Measurements from ENCODE around the gene DGKH. TPM values are rescaled to one million over a fixed set of nuclear protein-coding genes. Genes with fewer than 3 reads are reported as not detected.

The DGKH gene
- total RNA-seq, 3 donors from 2014 or later: 18.8 to 27.0 (median 26.3) TPM

GRCh38 chr13:42228527-42228926 is 180.1 kb downstream of the DGKH start:
- intact Hi-C loops (cut with DNase I, micrococcal nuclease): no loop called here
- DNase-seq (no peak), ATAC-seq (no peak)
- H3K36me3 ChIP-seq (ENCODE audit: low read depth): no peaks in the 10 kb centered on the region
- no peak overlapping the region for H3K4me3 ChIP-seq
- H3K9me3 ChIP-seq: no peaks in the 10 kb centered on the region
- TF ChIP-seq CTCF (IDR thresholded peaks at IDR 0.05): no peak
- no peaks in the 10 kb centered on the region for H3K4me1 ChIP-seq (ENCODE audit: low read depth)

- Histone ChIP-seq H3K9me3 (no peaks in the 10 kb centered on the region), H3K4me1 (ENCODE audit: low read depth) (no peaks in the 10 kb centered on the region), H3K36me3 (ENCODE audit: low read depth) (no peaks in the 10 kb centered on the region), H3K4me3 (no peak overlapping the region)
- ATAC-seq: no peak
- intact Hi-C loops (cut with DNase I, micrococcal nuclease): no loop called here
- no peak for DNase-seq
- TF ChIP-seq CTCF (IDR thresholded peaks at IDR 0.05): no peak
Observed at GRCh38 chr13:42229287-42229686, 180.8 kb downstream of the DGKH start.

GRCh38 chr13:42232671-42233070 is 184.2 kb downstream of the DGKH start:
- intact Hi-C loops (cut with DNase I, micrococcal nuclease): no loop called here
- H3K36me3 ChIP-seq (ENCODE audit: low read depth): no peaks in the 10 kb centered on the region
- no peaks in the 10 kb centered on the region for H3K4me1 ChIP-seq (ENCODE audit: low read depth)
- no peak for ATAC-seq
- H3K4me3 ChIP-seq: no peak overlapping the region
- no peak for TF ChIP-seq CTCF (IDR thresholded peaks at IDR 0.05)
- no peaks in the 10 kb centered on the region for H3K9me3 ChIP-seq
- DNase-seq: no peak

- intact Hi-C loops (cut with DNase I, micrococcal nuclease): no loop called here
- ATAC-seq: no peak
- H3K4me1 ChIP-seq (ENCODE audit: low read depth): no peaks in the 10 kb centered on the region
- no peaks in the 10 kb centered on the region for H3K36me3 ChIP-seq (ENCODE audit: low read depth)
- no peak for DNase-seq
- no peak for TF ChIP-seq CTCF (IDR thresholded peaks at IDR 0.05)
- no peak overlapping the region for H3K4me3 ChIP-seq
- no peaks in the 10 kb centered on the region for H3K9me3 ChIP-seq
Observed at GRCh38 chr13:42233726-42234125, 185.3 kb downstream of the DGKH start.

GRCh38 chr13:42239161-42239560 is 190.7 kb downstream of the DGKH start:
- Histone ChIP-seq H3K4me3 (no peak overlapping the region), H3K4me1 (ENCODE audit: low read depth) (no peaks in the 10 kb centered on the region), H3K9me3 (no peaks in the 10 kb centered on the region), H3K36me3 (ENCODE audit: low read depth) (no peaks in the 10 kb centered on the region)
- no peak for TF ChIP-seq CTCF (IDR thresholded peaks at IDR 0.05)
- intact Hi-C loops (cut with DNase I, micrococcal nuclease): no loop called here
- ATAC-seq (no peak), DNase-seq (no peak)

- no peaks in the 10 kb centered on the region for H3K9me3 ChIP-seq
- H3K4me3 ChIP-seq: no peak overlapping the region
- TF ChIP-seq CTCF (IDR thresholded peaks at IDR 0.05): no peak
- DNase-seq (no peak), ATAC-seq (no peak)
- intact Hi-C loops (cut with DNase I, micrococcal nuclease): no loop called here
- H3K4me1 ChIP-seq (ENCODE audit: low read depth): no peaks in the 10 kb centered on the region
- no peaks in the 10 kb centered on the region for H3K36me3 ChIP-seq (ENCODE audit: low read depth)
Observed at GRCh38 chr13:42239644-42240043, 191.2 kb downstream of the DGKH start.
